B cell (primary cell): ENCODE results near the gene VWA1. TPM values are rescaled to one million over a fixed set of nuclear protein-coding genes. Genes with fewer than 3 reads are reported as not detected.
"Not testable (repeated sequence)": the region's sequence is repeated elsewhere in the genome, so short reads cannot be mapped to it uniquely, and the experiment has no call there.

Experiments
- ATAC-seq: fragments of 200-7000 bp; cut with Tn5 transposase; one replicate; pipeline ENCODE4 v1.10.0; 2021; ENCODE audit warnings: low read depth, mild to moderate bottlenecking, moderate number of reproducible peaks, moderate library complexity
- CTCF ChIA-PET: fragments of 350-600 bp; sonication (Branson Sonifier 250); formaldehyde crosslinking; loops from one replicate; lab custom pipeline; 2021; ENCODE audit warnings: antibody characterized with exemption, inconsistent platforms; lab: Charles Lee
- POLR2A ChIA-PET: fragments of 350-600 bp; sonication (Branson Sonifier 250); formaldehyde crosslinking; loops from one replicate; lab custom pipeline; 2021; ENCODE audit warnings: antibody characterized with exemption; lab: Charles Lee
- DNase-seq: peaks from one replicate; pipeline ENCODE4 v3.0.0; 2013
- H2AFZ ChIP-seq: 2 replicates; pipeline ENCODE4 v1.6.1; 2012; ENCODE audit warnings: mild to moderate bottlenecking, low read depth, low read length; ENCODE audit not compliant: insufficient read depth, poor library complexity, severe bottlenecking
- H3K27ac ChIP-seq, 2 donors: 1 replicate in 1 of 2; 2 replicates in 1 of 2; pipeline ENCODE4 v1.5.1; 2012 to 2013; ENCODE audit warnings: low read length in 2 of 2, mild to moderate bottlenecking in 2 of 2, moderate library complexity in 1 of 2
- H3K27me3 ChIP-seq, 4 experiments: fragments of 200-600 bp in 1 of 4; sonication (generic) in 1 of 4; replicated peaks in 1 of 4; 1 replicate in 2 of 4; 2 replicates in 2 of 4; pipeline versions ENCODE4 v1.6.1 to v1.7.0; 2013 to 2016; ENCODE audit warnings: low read length in 3 of 4, mild to moderate bottlenecking in 2 of 4, mixed read lengths in 1 of 4, moderate library complexity in 1 of 4; ENCODE audit not compliant: insufficient read depth in 4 of 4, control insufficient read depth in 3 of 4; ENCODE audit errors: control extremely low read depth in 1 of 4
- H3K36me3 ChIP-seq, 2 experiments: replicated peaks in 1 of 2; 1 replicate in 1 of 2; 2 replicates in 1 of 2; pipeline versions ENCODE4 v1.6.1 to v1.7.1; 2013; ENCODE audit warnings: low read length in 1 of 2; ENCODE audit not compliant: insufficient read depth in 2 of 2, control insufficient read depth in 1 of 2; ENCODE audit errors: control extremely low read depth in 1 of 2, extremely low read depth in 1 of 2
- H3K4me1 ChIP-seq, 2 donors: fragments of 200-600 bp in 1 of 2; sonication (generic) in 1 of 2; 1 replicate in 1 of 2; 2 replicates in 1 of 2; pipeline versions ENCODE4 v1.5.1 to v1.6.1; 2013 to 2017; ENCODE audit warnings: low read length in 2 of 2; ENCODE audit not compliant: control insufficient read depth in 2 of 2, insufficient read depth in 2 of 2
- H3K4me2 ChIP-seq: replicated peaks from 2 replicates; pipeline ENCODE3; 2012; ENCODE audit warnings: mild to moderate bottlenecking, low read depth, low read length; ENCODE audit not compliant: poor library complexity, severe bottlenecking
- H3K4me3 ChIP-seq, 5 experiments: fragments of 200-600 bp in 1 of 5; sonication (generic) in 1 of 5; 1 replicate in 3 of 5; 2 replicates in 2 of 5; pipeline versions ENCODE4 v1.5.1 to v1.7.0; 2011 to 2016; ENCODE audit warnings: low read length in 4 of 5, mild to moderate bottlenecking in 4 of 5, low read depth in 2 of 5, control low read depth in 1 of 5, moderate library complexity in 1 of 5; ENCODE audit not compliant: insufficient read depth in 1 of 5; ENCODE audit errors: control extremely low read depth in 1 of 5, extremely low read depth in 1 of 5
- H3K79me2 ChIP-seq: fragments of 200-600 bp; sonication (generic); one replicate; pipeline ENCODE4 v1.6.0; 2016; ENCODE audit warnings: low read length; ENCODE audit not compliant: control insufficient read depth, insufficient read depth
- H3K9ac ChIP-seq: fragments of 200-600 bp; sonication (generic); 2 replicates; pipeline ENCODE4 v1.6.1; 2017; ENCODE audit warnings: mild to moderate bottlenecking, low read length, moderate library complexity
- H3K9me3 ChIP-seq, 3 donors: one replicate each; pipeline versions ENCODE4 v1.6.1 to v1.7.1; 2013; ENCODE audit warnings: low read length in 2 of 3; ENCODE audit not compliant: control insufficient read depth in 2 of 3, insufficient read depth in 1 of 3; ENCODE audit errors: control extremely low read depth in 1 of 3
- H4K20me1 ChIP-seq: 2 replicates; pipeline ENCODE4 v1.6.0; 2012; ENCODE audit warnings: mild to moderate bottlenecking, low read length; ENCODE audit not compliant: insufficient read depth, control insufficient read depth, poor library complexity, severe bottlenecking
- H3K27ac Mint-ChIP-seq: one replicate; pipeline ENCODE4 v1.8.0; 2021; ENCODE audit warnings: mixed read lengths
- H3K27me3 Mint-ChIP-seq: one replicate; pipeline ENCODE4 v1.8.0; 2021; ENCODE audit warnings: mixed read lengths
- H3K4me1 Mint-ChIP-seq: one replicate; pipeline ENCODE4 v1.8.0; 2021; ENCODE audit warnings: mixed read lengths
- H3K4me3 Mint-ChIP-seq: one replicate; pipeline ENCODE4 v1.8.0; 2021; ENCODE audit warnings: mixed read lengths
- H3K9me3 Mint-ChIP-seq: one replicate; pipeline ENCODE4 v1.8.0; 2022; ENCODE audit warnings: mixed read lengths; ENCODE audit not compliant: insufficient read depth
- CTCF ChIP-seq: fragments of 200-600 bp; IDR thresholded peaks from one replicate; pipeline ENCODE4 v1.8.0; 2022; ENCODE audit warnings: antibody characterized with exemption, mild to moderate bottlenecking
- EZH2 ChIP-seq: IDR thresholded peaks from 2 replicates; pipeline ENCODE4 v1.6.1; 2012; ENCODE audit warnings: borderline replicate concordance, low read depth, mild to moderate bottlenecking, moderate library complexity, low read length; ENCODE audit not compliant: insufficient read depth, poor library complexity, severe bottlenecking
- WGBS: methylation state at CpG from one replicate; pipeline ENCODE4 v1.1.5; 2013; ENCODE audit warnings: missing lambda C conversion rate; ENCODE audit not compliant: insufficient coverage; 5-methylcytosine and 5-hydroxymethylcytosine counted together
- intact Hi-C: fragments of 100-400 bp; cut with micrococcal nuclease; formaldehyde crosslinking; loops from one replicate; pipeline ENCODE4 v1.10.0; 2022
- polyA plus RNA-seq: library from polyadenylated mRNA; depleted of rRNA; stranded (reverse); fragments of >200 nt; gene quantifications from 2 replicates; pipeline ENCODE4 v1.2.3, GENCODE V29; 2012
- total RNA-seq, 2 donors: library from RNA; stranded (reverse); fragments of 120-200 nt in 1 of 2; gene quantifications; 1 replicate in 1 of 2; 2 replicates in 1 of 2; pipeline versions ENCODE4 v1.2.3 to v1.2.4, GENCODE V29; 2013 to 2022

The VWA1 gene
- total and polyA plus RNA-seq, 2 donors (not counting 1 experiment from before 2014, with no cell fraction given), result 0.09 TPM; not detected in 1

GRCh38 chr1:1449099-1449739, 13.7 kb downstream of the VWA1 start, which contains the start of gene ATAD3C:
TSS of gene ATAD3C (plus strand) at chr1:1449689. CDS start at chr1:1450684, 995 bp downstream.
- Mint-ChIP-seq H3K9me3 (no peaks in the 10 kb centered on the region), H3K4me1 (no peaks in the 10 kb centered on the region), H3K27ac (no peak within 1 kb of the TSS), H3K4me3 (no peak within 1 kb of the TSS), H3K27me3 (peaks cover 3% of the 10 kb centered on the region)
- H3K9me3 ChIP-seq, result no peaks in the 10 kb centered on the region
- no peaks in the 10 kb centered on the region for H3K79me2 ChIP-seq
- no peak within 1 kb of the TSS for H2AFZ ChIP-seq
- no peak within 1 kb of the TSS for H3K4me3 ChIP-seq
- H4K20me1 ChIP-seq, result no peaks in the 10 kb centered on the region
- CTCF ChIA-PET, result no interaction called here
- H3K4me1 ChIP-seq, result no peaks in the 10 kb centered on the region
- H3K4me2 ChIP-seq, result no peak within 1 kb of the TSS
- POLR2A ChIA-PET, result no interaction called here
- no peak within 1 kb of the TSS for H3K27ac ChIP-seq
- H3K27me3 ChIP-seq, result no peaks in the 10 kb centered on the region
- intact Hi-C loops, result no loop called here
- H3K9ac ChIP-seq, result no peak within 1 kb of the TSS
- DNase-seq (no peak), ATAC-seq (no peak)
- TF ChIP-seq CTCF, result no peak
- no peak for TF ChIP-seq EZH2
- no peaks in the 10 kb centered on the region for H3K36me3 ChIP-seq
- WGBS, result no CpG with 5 or more reads among the region's 6 CpGs

- DNase-seq, H3K9ac ChIP-seq, H3K27ac ChIP-seq, H3K27ac Mint-ChIP-seq, H3K4me2 ChIP-seq, H3K27me3 ChIP-seq, intact Hi-C loops, H3K4me1 Mint-ChIP-seq, H3K4me3 Mint-ChIP-seq, H4K20me1 ChIP-seq, CTCF ChIA-PET, H3K79me2 ChIP-seq, H2AFZ ChIP-seq, ATAC-seq, H3K27me3 Mint-ChIP-seq, H3K4me1 ChIP-seq, H3K9me3 ChIP-seq, H3K9me3 Mint-ChIP-seq, H3K4me3 ChIP-seq, H3K36me3 ChIP-seq: not testable (repeated sequence)
- 88% methylated on average over 21 of the region's 22 CpGs for WGBS
- POLR2A ChIA-PET, result interaction anchor here (0.7 kb wide), 1 partner anchor 43 kb away, joined by 3 read pairs; no protein-coding TSS in a partner anchor
Measured at GRCh38 chr1:1450616-1451015, 15.1 kb downstream of the VWA1 start.
